T-cell (primary cell): ENCODE data around the gene GRID1. TPM values are rescaled to one million over a fixed set of nuclear protein-coding genes. Genes with fewer than 3 reads are reported as not detected.
A peak's percentile ranks its signal among the peaks of the same experiment; 100 is the strongest.
"Not testable (repeated sequence)": the region's sequence is repeated elsewhere in the genome, so short reads cannot be mapped to it uniquely, and the experiment has no call there.

Experiments used
- ATAC-seq, 4 experiments: fragments of 200-7000 bp in 3 of 4; fragments of 150-1000 bp in 1 of 4; cut with Tn5 transposase; replicated peaks in 1 of 4; 1 replicate in 3 of 4; 2 replicates in 1 of 4; pipeline ENCODE4 v1.10.0; 2021; ENCODE audit warnings: moderate library complexity in 3 of 4, mild to moderate bottlenecking in 2 of 4, moderate number of reproducible peaks in 1 of 4
- CTCF ChIA-PET, 2 donors: fragments of 300-600 bp; sonication (Branson Sonifier 250); formaldehyde crosslinking; loops; one replicate each; lab custom pipeline; 2022; ENCODE audit warnings: antibody characterized with exemption in 2 of 2; lab: Charles Lee
- POLR2A ChIA-PET, 2 donors: fragments of 300-600 bp; sonication (Branson Sonifier 250); formaldehyde crosslinking; loops; one replicate each; lab custom pipeline; 2022; ENCODE audit warnings: antibody characterized with exemption in 2 of 2; lab: Charles Lee
- DNase-seq, 35 experiments: peaks; one replicate each; pipeline versions ENCODE4 v3.0.0 to v3.0.0-alpha.2; 2013 to 2023
- H3K27ac ChIP-seq: one replicate; pipeline ENCODE4 v1.5.1; 2013; ENCODE audit warnings: low read length
- H3K27me3 ChIP-seq, 2 experiments: replicated peaks in 1 of 2; 1 replicate in 1 of 2; 2 replicates in 1 of 2; pipeline versions ENCODE4 v1.6.1 to v1.7.0; 2013; ENCODE audit warnings: low read length in 1 of 2, mixed read lengths in 1 of 2; ENCODE audit not compliant: control insufficient read depth in 2 of 2, insufficient read depth in 2 of 2; ENCODE audit errors: extremely low read depth in 1 of 2
- H3K36me3 ChIP-seq, 2 donors: 1 replicate in 1 of 2; 2 replicates in 1 of 2; pipeline versions ENCODE4 v1.6.1 to v1.7.0; 2013; ENCODE audit warnings: low read length in 1 of 2; ENCODE audit not compliant: control insufficient read depth in 2 of 2, insufficient read depth in 1 of 2; ENCODE audit errors: extremely low read depth in 1 of 2
- H3K4me1 ChIP-seq, 2 experiments: 1 replicate in 1 of 2; 2 replicates in 1 of 2; pipeline versions ENCODE4 v1.6.1 to v1.7.0; 2013; ENCODE audit warnings: low read length in 2 of 2, mixed read lengths in 1 of 2; ENCODE audit not compliant: insufficient read depth in 2 of 2, control insufficient read depth in 1 of 2; ENCODE audit errors: extremely low read depth in 1 of 2
- H3K4me3 ChIP-seq, 2 donors: 1 replicate in 1 of 2; 2 replicates in 1 of 2; pipeline versions ENCODE4 v1.5.1 to v1.7.0; 2013; ENCODE audit warnings: mild to moderate bottlenecking in 2 of 2, low read length in 1 of 2, moderate library complexity in 1 of 2; ENCODE audit not compliant: control insufficient read depth in 1 of 2; ENCODE audit errors: extremely low read depth in 1 of 2
- H3K9me3 ChIP-seq: 2 replicates; pipeline ENCODE4 v1.7.0; 2013
- H3K27ac Mint-ChIP-seq, 2 donors: one replicate each; pipeline ENCODE4 v1.8.0; 2020 to 2021; ENCODE audit warnings: mild to moderate bottlenecking in 2 of 2, mixed read lengths in 2 of 2
- H3K27me3 Mint-ChIP-seq, 2 donors: one replicate each; pipeline ENCODE4 v1.8.0; 2021 to 2022; ENCODE audit warnings: mixed read lengths in 2 of 2
- H3K36me3 Mint-ChIP-seq: one replicate; pipeline ENCODE4 v1.8.0; 2021; ENCODE audit warnings: mixed read lengths
- H3K4me1 Mint-ChIP-seq, 3 donors: one replicate each; pipeline ENCODE4 v1.8.0; 2020 to 2022; ENCODE audit warnings: mixed read lengths in 3 of 3, mild to moderate bottlenecking in 1 of 3
- H3K4me3 Mint-ChIP-seq, 3 donors: one replicate each; pipeline ENCODE4 v1.8.0; 2020 to 2022; ENCODE audit warnings: mild to moderate bottlenecking in 3 of 3, mixed read lengths in 3 of 3, moderate library complexity in 3 of 3
- H3K9me3 Mint-ChIP-seq, 3 donors: one replicate each; pipeline ENCODE4 v1.8.0; 2020 to 2022; ENCODE audit warnings: mixed read lengths in 3 of 3
- WGBS: methylation state at CpG from one replicate; pipeline ENCODE4 v1.1.5; 2013; ENCODE audit warnings: missing lambda C conversion rate; ENCODE audit not compliant: insufficient coverage; 5-methylcytosine and 5-hydroxymethylcytosine counted together
- total RNA-seq, 35 experiments: library from RNA in 6 of 35; stranded (reverse) in 6 of 35; fragments of 120-200 nt in 1 of 35; gene quantifications; one replicate each; pipeline versions ENCODE4 v1.2.1 to v1.2.4 and lab custom pipeline; 2013 to 2026

The GRID1 gene
- total RNA-seq, 5 donors from 2014 or later (not counting 1 experiment from before 2014, with no cell fraction given): 0.68 TPM; not detected in 4

DNA sequence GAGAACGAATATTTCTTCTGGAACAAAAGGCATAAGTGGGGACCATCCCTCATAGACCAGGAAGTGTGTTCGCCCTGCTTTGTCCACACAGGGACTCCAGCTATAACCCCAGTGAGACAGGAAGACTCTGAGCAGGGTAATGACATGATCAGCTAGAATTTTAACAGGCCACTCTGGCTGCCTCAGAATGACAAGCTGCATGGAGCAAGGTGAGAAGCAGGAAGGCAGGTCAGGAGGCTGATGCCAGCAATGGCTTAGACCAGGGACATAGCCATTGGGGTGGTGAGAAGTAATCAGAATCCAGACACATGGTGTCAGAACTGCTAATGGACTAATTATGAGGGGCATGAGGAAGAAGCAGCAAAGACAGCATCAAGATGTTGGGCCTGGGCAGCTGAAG, 264.6 kb downstream of the GRID1 start:
- H3K4me3 Mint-ChIP-seq: no peak overlapping the region
- H3K4me1 ChIP-seq: no peaks in the 10 kb centered on the region
- no peaks in the 10 kb centered on the region for H3K9me3 ChIP-seq
- POLR2A ChIA-PET: no interaction called here
- no peak overlapping the region for H3K27ac ChIP-seq
- H3K4me1 Mint-ChIP-seq: no peaks in the 10 kb centered on the region
- ATAC-seq: no peak
- H3K27me3 ChIP-seq: peaks cover 0 to under 1% of the 10 kb centered on the region in 2 experiments
- no peak overlapping the region for H3K27ac Mint-ChIP-seq
- H3K9me3 Mint-ChIP-seq: no peaks in the 10 kb centered on the region
- H3K36me3 ChIP-seq: no peaks in the 10 kb centered on the region
- no peak for DNase-seq
- CTCF ChIA-PET: no interaction called here
- WGBS: no CpG with 5 or more reads among the region's 2 CpGs
- no peaks in the 10 kb centered on the region for H3K36me3 Mint-ChIP-seq
- H3K4me3 ChIP-seq: no peak overlapping the region
- H3K27me3 Mint-ChIP-seq: no peaks in the 10 kb centered on the region

DNA sequence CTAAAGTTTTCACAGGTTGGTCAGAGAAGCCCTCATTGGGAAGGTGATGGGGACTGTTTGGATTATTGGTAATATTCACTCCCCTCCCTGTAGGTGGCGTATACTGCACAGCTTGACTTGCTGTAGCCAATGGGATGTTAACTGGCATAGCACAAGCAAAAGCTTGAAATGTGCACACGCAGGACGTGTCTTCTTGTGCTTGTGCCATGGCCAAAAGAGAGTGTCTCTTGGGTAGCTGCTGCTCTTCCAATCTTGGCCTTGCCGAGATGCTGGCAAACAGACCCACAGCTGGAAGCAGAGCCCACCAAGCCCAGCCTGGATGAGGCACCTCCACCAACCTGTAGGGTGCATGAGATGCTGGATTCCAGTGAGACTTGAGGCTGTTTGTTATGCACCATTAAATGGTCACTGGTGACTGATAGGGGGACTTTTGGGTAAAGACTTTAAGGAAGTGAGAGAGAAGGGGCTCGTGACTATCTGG, 266.0 kb downstream of the GRID1 start:
- H3K36me3 Mint-ChIP-seq: no peaks in the 10 kb centered on the region
- Histone ChIP-seq H3K4me3 (no peak overlapping the region), H3K4me1 (no peaks in the 10 kb centered on the region), H3K36me3 (no peaks in the 10 kb centered on the region), H3K27ac (no peak overlapping the region), H3K27me3 (no peaks in the 10 kb centered on the region), H3K9me3 (no peaks in the 10 kb centered on the region)
- ChIA-PET POLR2A (interaction anchor here in 1 of 2 donors (0.6 kb wide), 1 partner anchor 1999 kb away, joined by 3 read pairs; no protein-coding TSS in a partner anchor), CTCF (interaction anchor here in 1 of 2 donors (0.6 to 1.0 kb wide), 2 partner anchors 161 to 1504 kb away, joined by 3 to 8 read pairs; no protein-coding TSS in a partner anchor)
- H3K4me3 Mint-ChIP-seq: no peak overlapping the region
- H3K27ac Mint-ChIP-seq: no peak overlapping the region
- 42% methylated on average over 5 of the region's 5 CpGs for WGBS
- no peaks in the 10 kb centered on the region for H3K27me3 Mint-ChIP-seq
- DNase-seq (peak in 1 of 35 experiments; percentile 6), ATAC-seq (no peak)
- H3K4me1 Mint-ChIP-seq: no peaks in the 10 kb centered on the region
- no peaks in the 10 kb centered on the region for H3K9me3 Mint-ChIP-seq

DNA sequence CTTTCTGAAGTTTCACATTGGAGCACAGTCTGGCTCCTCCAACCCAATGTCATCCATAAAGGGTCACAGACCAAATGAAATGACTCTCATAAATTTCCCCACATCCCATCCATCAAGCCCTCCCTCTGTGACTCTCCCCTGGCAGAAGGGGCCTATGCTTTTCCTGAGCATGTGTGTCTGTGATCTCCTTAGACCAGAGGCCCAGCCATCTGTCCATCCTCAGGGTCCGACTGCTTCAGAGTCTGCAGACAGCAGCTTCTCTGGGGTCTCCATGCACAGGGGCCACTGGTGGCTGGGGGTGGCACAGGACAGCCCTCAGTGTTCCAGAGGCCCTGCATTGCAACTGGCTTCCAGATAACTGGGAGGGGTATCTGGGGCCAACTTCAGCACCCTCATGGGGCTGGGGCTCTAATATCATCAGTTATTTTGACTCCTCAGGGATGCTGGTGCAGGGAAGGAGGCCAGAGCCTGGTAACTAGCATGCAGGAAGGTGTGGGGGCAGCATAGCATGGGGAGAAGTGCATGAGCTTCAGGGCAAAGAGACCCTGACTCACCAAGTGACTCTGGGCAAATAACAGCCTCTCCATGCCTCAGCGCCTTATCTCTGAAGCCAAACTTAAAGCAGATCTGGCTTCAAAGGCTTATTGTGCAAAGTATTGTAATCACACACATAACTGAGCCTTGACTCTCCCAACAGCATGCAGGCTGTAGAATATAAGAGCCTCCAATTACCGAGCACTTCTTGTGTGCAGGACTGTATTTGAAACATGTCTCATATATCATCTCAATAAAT, 266.9 kb downstream of the GRID1 start:
- WGBS: 34% methylated on average over 2 of the region's 3 CpGs
- no peak for DNase-seq
- Mint-ChIP-seq H3K4me1 (no peaks in the 10 kb centered on the region), H3K4me3 (no peak overlapping the region), H3K9me3 (no peaks in the 10 kb centered on the region), H3K27ac (no peak overlapping the region), H3K27me3 (no peaks in the 10 kb centered on the region), H3K36me3 (no peaks in the 10 kb centered on the region)
- Histone ChIP-seq H3K4me1 (no peaks in the 10 kb centered on the region), H3K9me3 (no peaks in the 10 kb centered on the region), H3K27me3 (no peaks in the 10 kb centered on the region), H3K4me3 (no peak overlapping the region), H3K27ac (no peak overlapping the region), H3K36me3 (no peaks in the 10 kb centered on the region)
- CTCF ChIA-PET: no interaction called here
- ATAC-seq: no peak
- POLR2A ChIA-PET: no interaction called here

DNA sequence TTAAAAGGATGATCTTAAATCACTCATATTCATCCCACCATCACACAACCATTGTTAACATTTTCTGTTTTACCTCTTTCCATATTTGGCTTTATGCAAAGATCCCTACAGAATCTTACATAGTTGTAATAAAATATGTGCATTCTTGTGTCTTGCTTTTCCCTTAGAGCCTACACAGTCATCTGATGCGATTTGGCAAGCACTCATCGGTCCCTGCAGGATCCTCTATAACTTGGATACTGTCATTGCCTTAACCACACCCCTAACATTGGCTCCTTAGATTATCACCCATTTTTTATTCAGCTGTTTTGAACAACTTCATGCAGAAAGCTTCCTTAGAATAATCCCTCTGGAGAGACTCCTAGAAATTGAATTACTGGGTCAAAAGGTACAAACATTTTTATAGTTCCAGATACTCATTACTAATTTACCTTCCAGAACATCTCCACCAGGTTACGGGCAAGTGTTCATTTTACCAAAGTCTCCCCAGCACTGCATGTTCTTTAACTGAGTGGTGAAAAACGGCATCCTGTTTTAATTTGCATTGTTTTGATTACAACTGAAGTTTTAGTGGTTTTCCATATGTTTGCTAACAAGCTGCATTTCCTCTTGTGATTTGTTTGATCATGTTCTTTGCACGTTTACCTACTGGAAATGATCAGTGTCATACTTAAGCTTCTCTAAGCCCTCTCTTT, 268.3 kb downstream of the GRID1 start:
- DNase-seq (no peak), ATAC-seq (no peak)
- no peaks in the 10 kb centered on the region for H3K27me3 ChIP-seq
- Mint-ChIP-seq H3K9me3 (no peaks in the 10 kb centered on the region), H3K4me3 (no peak overlapping the region), H3K27me3 (no peaks in the 10 kb centered on the region), H3K4me1 (no peaks in the 10 kb centered on the region), H3K27ac (no peak overlapping the region), H3K36me3 (no peaks in the 10 kb centered on the region)
- POLR2A ChIA-PET: no interaction called here
- 80% methylated on average over 2 of the region's 5 CpGs for WGBS
- CTCF ChIA-PET: no interaction called here
- H3K9me3 ChIP-seq: no peaks in the 10 kb centered on the region
- no peak overlapping the region for H3K4me3 ChIP-seq
- no peaks in the 10 kb centered on the region for H3K4me1 ChIP-seq
- no peaks in the 10 kb centered on the region for H3K36me3 ChIP-seq
- no peak overlapping the region for H3K27ac ChIP-seq

DNA sequence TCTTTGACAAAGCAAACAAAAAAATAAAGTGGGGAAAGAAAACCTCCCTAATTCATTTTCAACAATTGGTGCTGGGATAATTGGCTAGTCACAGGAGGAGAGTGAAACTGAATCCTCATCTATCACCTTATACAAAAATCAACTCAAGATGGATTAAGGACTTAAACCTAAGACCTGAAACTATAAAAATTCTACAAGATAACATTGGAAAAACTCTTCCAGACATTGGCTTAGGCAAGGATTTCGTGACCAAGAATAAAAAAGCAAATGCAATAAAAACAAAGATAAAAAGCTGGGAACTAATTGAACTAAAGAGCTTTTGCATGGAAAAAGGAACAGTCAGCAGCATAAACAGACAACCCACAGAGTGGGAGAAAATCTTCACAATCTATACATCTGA, 271.5 kb downstream of the GRID1 start:
- H3K9me3 Mint-ChIP-seq, H3K27ac ChIP-seq, DNase-seq, H3K4me1 ChIP-seq, H3K27me3 Mint-ChIP-seq, H3K36me3 Mint-ChIP-seq, ATAC-seq, H3K36me3 ChIP-seq, H3K9me3 ChIP-seq, CTCF ChIA-PET, H3K4me3 ChIP-seq, H3K4me1 Mint-ChIP-seq, POLR2A ChIA-PET, H3K27ac Mint-ChIP-seq, H3K4me3 Mint-ChIP-seq: not testable (repeated sequence)
- H3K27me3 ChIP-seq: peaks cover 0 to 10% of the 10 kb centered on the region in 2 experiments
- WGBS: no CpG with 5 or more reads among the region's 1 CpG

DNA sequence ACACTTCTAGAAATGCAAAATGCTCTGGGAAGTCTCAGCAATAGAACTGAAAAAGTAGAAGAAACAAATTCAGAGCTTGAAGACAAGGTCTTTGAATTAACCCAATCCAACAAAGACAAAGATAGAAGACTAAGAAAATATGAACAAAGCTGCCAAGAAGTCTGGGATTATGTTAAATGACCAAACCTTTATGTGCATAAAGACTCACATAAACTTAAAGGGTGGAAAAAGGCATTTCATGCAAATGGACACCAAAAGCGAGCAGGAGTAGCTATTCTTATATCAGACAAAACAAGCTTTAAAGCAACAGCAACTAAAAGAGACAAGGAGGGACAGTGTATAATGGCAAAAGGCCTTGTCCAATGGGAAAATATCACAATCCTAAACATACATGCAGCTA, 274.3 kb downstream of the GRID1 start:
- WGBS: no CpG with 5 or more reads among the region's 1 CpG
- H3K4me3 ChIP-seq, ATAC-seq, CTCF ChIA-PET, H3K9me3 ChIP-seq, H3K27ac ChIP-seq, POLR2A ChIA-PET, H3K36me3 Mint-ChIP-seq, H3K4me3 Mint-ChIP-seq, H3K4me1 ChIP-seq, H3K4me1 Mint-ChIP-seq, H3K36me3 ChIP-seq, H3K9me3 Mint-ChIP-seq, H3K27ac Mint-ChIP-seq, DNase-seq: not testable (repeated sequence)
- H3K27me3 ChIP-seq: peaks cover 0 to 24% of the 10 kb centered on the region in 2 experiments
- peaks cover 15 to 23% of the 10 kb centered on the region in 2 donors for H3K27me3 Mint-ChIP-seq
